A673 (cell line): Measurements from ENCODE around the gene MROH2A.

Source experiments
- EZH2 ChIP-seq: fragments of 200-600 bp; sonication (generic); IDR thresholded peaks from 2 replicates; pipeline ENCODE4 v1.6.1; 2017; ENCODE audit warnings: borderline replicate concordance, low read depth, mild to moderate bottlenecking, mixed read lengths, antibody characterized with exemption, low read length; ENCODE audit not compliant: poor library complexity, severe bottlenecking
- TF ChIP-seq, protein P1 (sequence below): fragments of 300-800, 200-600 bp; sonication (generic); conservative IDR thresholded peaks from 2 replicates; pipeline ENCODE4 v1.5.1; 2017; ENCODE audit warnings: low read depth, mild to moderate bottlenecking, antibody characterized with exemption, low read length, moderate library complexity, mixed read lengths

- TF ChIP-seq, protein P1, sequence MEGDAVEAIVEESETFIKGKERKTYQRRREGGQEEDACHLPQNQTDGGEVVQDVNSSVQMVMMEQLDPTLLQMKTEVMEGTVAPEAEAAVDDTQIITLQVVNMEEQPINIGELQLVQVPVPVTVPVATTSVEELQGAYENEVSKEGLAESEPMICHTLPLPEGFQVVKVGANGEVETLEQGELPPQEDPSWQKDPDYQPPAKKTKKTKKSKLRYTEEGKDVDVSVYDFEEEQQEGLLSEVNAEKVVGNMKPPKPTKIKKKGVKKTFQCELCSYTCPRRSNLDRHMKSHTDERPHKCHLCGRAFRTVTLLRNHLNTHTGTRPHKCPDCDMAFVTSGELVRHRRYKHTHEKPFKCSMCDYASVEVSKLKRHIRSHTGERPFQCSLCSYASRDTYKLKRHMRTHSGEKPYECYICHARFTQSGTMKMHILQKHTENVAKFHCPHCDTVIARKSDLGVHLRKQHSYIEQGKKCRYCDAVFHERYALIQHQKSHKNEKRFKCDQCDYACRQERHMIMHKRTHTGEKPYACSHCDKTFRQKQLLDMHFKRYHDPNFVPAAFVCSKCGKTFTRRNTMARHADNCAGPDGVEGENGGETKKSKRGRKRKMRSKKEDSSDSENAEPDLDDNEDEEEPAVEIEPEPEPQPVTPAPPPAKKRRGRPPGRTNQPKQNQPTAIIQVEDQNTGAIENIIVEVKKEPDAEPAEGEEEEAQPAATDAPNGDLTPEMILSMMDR, result no peak
- no peak for TF ChIP-seq EZH2
Measured at GRCh38 chr2:233746475-233747282, 31.5 kb upstream of the MROH2A start.
